ENCODE data around the gene PLEKHN1. TPM values are rescaled to one million over a fixed set of nuclear protein-coding genes. Genes with fewer than 3 reads are reported as not detected.

PLEKHN1 gene
- polyA plus RNA-seq, 1 of the 3 experiments (the other 2 are of a cell fraction), result not detected

DNA sequence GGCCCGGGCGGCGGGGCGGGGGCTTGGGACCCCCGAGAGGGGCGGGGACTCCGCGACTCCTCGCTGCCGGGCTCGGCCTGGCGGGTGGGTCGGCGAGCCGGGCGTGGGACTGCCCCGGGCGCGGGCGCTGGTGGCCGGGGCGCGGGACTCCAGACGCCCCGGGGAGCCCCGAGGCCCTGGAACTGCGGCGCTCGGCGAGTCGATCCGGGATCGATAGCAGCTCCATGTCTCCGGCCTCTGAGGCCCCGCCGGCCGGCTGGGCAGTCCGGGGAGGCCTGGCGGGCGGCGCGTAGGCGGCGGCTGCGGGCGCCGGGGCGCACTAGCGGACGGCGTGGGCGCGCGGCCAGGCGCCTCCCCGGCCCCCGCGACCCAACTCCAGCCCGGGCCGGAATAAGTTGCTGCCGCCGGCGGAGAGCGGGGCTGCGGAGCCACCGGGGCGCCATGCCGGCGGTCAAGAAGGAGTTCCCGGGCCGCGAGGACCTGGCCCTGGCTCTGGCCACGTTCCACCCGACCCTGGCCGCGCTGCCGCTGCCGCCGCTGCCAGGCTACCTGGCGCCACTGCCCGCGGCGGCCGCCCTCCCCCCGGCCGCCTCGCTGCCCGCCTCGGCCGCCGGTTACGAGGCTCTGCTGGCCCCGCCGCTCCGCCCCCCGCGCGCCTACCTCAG, 42.2 kb upstream of the PLEKHN1 start:
- H3K4me3 ChIP-seq (ENCODE audit: low read depth in 2 of 2, low read length in 1 of 2), result peak overlapping the region; percentile 49 to 51; a peak in 3 of 4 replicates
- ChIA-PET POLR2A (interaction anchor here (0.9 to 2.1 kb wide), 2 partner anchors 16 to 19 kb away, joined by 3 to 8 read pairs; no protein-coding TSS in a partner anchor), CTCF (interaction anchor here (1.0 to 3.2 kb wide), 6 partner anchors 9 to 60 kb away, joined by 3 to 19 read pairs (median 4); no protein-coding TSS in a partner anchor)
- H3K27ac ChIP-seq (ENCODE audit: low read depth in 2 of 2, low read length in 1 of 2), result no peak overlapping the region
- H3K27me3 ChIP-seq (ENCODE audit: insufficient read depth), result no peaks in the 10 kb centered on the region
- H3F3A ChIP-seq (replicated peaks; ENCODE audit: insufficient read depth), result peaks cover 4% of the 10 kb centered on the region
- WGBS (ENCODE audit: low lambda C conversion rate), result 3% methylated on average over 23 of the region's 98 CpGs
- H3K4me2 ChIP-seq, result peak overlapping the region; percentile 78; the same call in 1 of the 2 replicates
- no peak for TF ChIP-seq NFIC (IDR thresholded peaks at IDR 0.05; ENCODE audit: borderline replicate concordance)
- TF ChIP-seq TEAD4 (IDR thresholded peaks at IDR 0.05; ENCODE audit: borderline replicate concordance, insufficient read depth), result no peak
- TF ChIP-seq TCF12 (IDR thresholded peaks at IDR 0.05), result no peak
- no peak for TF ChIP-seq YY1 (IDR thresholded peaks at IDR 0.05; ENCODE audit: low read depth)
- no peak for TF ChIP-seq FOXM1 (IDR thresholded peaks at IDR 0.05; ENCODE audit: low read depth)
- no peak for TF ChIP-seq POLR2AphosphoS5 (IDR thresholded peaks at IDR 0.05; ENCODE audit: low read depth, low read length)
- no peak for TF ChIP-seq GATA2 (CRISPR knock-in tag; IDR thresholded peaks at IDR 0.05)
- no peak for TF ChIP-seq MEF2A (IDR thresholded peaks at IDR 0.05; ENCODE audit: borderline replicate concordance, low read depth)
- 0 out of 2 replicates have a peak, but pooled peaks cover 7% of the 10 kb centered on the region for H4K20me1 ChIP-seq (ENCODE audit: insufficient read depth)
- peak; percentile 67 for DNase-seq
- H3K79me2 ChIP-seq (ENCODE audit: insufficient read depth), result peaks cover 5% of the 10 kb centered on the region; the same call in 1 of the 2 replicates
- H3K36me3 ChIP-seq (replicated peaks in 1 of 2; ENCODE audit: control insufficient read depth in 1 of 2, insufficient read depth in 2 of 2, low read length in 1 of 2), result no peaks in the 10 kb centered on the region
- no peak overlapping the region for H2AFZ ChIP-seq (ENCODE audit: low read depth)
- no peaks in the 10 kb centered on the region for H3K9me2 ChIP-seq
- H3K9me3 ChIP-seq, result no peaks in the 10 kb centered on the region
- peaks cover 8 to 41% of the 10 kb centered on the region in 2 experiments; a peak in 2 of 4 replicates for H3K4me1 ChIP-seq (ENCODE audit: control insufficient read depth in 1 of 2, insufficient read depth in 2 of 2, low read depth in 1 of 2, low read length in 1 of 2)
- H3K9ac ChIP-seq, result no peak overlapping the region; the same call in 1 of the 2 replicates

DNA sequence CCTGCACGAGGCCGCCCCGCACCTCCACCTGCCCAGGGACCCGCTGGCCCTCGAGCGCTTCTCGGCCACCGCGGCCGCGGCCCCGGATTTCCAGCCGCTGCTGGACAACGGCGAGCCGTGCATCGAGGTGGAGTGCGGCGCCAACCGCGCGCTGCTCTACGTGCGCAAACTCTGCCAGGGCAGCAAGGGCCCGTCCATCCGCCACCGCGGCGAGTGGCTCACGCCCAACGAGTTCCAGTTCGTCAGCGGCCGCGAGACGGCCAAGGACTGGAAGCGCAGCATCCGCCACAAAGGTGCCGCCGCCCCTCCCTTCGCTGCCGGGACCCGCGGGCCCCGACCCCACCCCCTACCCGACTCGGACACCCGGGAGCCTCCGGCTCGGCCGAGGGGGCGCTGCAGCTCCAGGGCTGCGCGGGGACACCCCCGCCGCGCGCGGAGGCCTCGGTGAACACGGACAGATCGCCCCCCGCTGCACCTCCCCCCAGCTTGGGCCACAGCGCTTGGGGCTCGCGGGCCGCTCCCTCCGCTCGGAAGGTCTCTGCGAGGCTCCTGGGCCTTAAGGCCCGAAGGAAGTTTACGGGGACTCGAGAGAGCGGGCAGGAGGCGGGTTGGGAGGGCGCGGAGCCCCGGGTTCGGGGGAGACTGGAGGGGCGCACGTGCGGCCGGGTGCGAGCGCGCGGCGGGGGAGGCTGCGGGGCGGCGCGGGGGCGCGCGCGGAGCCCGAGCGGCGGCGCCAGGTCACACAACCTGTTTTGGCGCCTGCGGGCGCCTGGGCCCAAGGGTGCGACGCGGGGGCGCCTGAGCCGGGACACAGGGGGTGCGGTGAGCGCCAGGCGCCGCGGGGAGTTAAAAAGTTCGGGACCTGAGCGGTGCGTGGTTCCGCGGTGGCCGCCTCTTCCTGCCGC, 41.4 kb upstream of the PLEKHN1 start:
- CTCF ChIA-PET, result interaction anchor here (1.1 to 3.2 kb wide), 4 partner anchors 10 to 21 kb away, joined by 3 to 19 read pairs (median 7); no protein-coding TSS in a partner anchor
- no peak overlapping the region for H2AFZ ChIP-seq (ENCODE audit: low read depth)

More for the DNA sequence above, 41.4 kb upstream of the PLEKHN1 start:
- peak overlapping the region; percentile 78; the same call in 1 of the 2 replicates for H3K4me2 ChIP-seq
- H3K9me2 ChIP-seq, result no peaks in the 10 kb centered on the region
- TF ChIP-seq, protein P1, sequence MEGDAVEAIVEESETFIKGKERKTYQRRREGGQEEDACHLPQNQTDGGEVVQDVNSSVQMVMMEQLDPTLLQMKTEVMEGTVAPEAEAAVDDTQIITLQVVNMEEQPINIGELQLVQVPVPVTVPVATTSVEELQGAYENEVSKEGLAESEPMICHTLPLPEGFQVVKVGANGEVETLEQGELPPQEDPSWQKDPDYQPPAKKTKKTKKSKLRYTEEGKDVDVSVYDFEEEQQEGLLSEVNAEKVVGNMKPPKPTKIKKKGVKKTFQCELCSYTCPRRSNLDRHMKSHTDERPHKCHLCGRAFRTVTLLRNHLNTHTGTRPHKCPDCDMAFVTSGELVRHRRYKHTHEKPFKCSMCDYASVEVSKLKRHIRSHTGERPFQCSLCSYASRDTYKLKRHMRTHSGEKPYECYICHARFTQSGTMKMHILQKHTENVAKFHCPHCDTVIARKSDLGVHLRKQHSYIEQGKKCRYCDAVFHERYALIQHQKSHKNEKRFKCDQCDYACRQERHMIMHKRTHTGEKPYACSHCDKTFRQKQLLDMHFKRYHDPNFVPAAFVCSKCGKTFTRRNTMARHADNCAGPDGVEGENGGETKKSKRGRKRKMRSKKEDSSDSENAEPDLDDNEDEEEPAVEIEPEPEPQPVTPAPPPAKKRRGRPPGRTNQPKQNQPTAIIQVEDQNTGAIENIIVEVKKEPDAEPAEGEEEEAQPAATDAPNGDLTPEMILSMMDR (IDR thresholded peaks at IDR 0.05), result peak; percentile 25; the same call in 1 of the 2 replicates
- no peak for TF ChIP-seq EZH2phosphoT487 (IDR thresholded peaks at IDR 0.05; ENCODE audit: borderline replicate concordance, low read depth)
- no peak for TF ChIP-seq TAF1 (IDR thresholded peaks at IDR 0.05; ENCODE audit: borderline replicate concordance, low read depth, low read length)
- TF ChIP-seq RAD21 (IDR thresholded peaks at IDR 0.05; ENCODE audit: low read length), result no peak
- no peak for TF ChIP-seq ELF1 (IDR thresholded peaks at IDR 0.05)
- no peak for TF ChIP-seq RXRA (IDR thresholded peaks at IDR 0.05; ENCODE audit: borderline replicate concordance, low read depth)
- 0 out of 2 replicates have a peak, but pooled peaks have one; percentile 4 for TF ChIP-seq NRF1 (IDR thresholded peaks at IDR 0.05; ENCODE audit: low read depth, low read length)
- no peaks in the 10 kb centered on the region for H3K36me3 ChIP-seq (replicated peaks in 1 of 2; ENCODE audit: control insufficient read depth in 1 of 2, insufficient read depth in 2 of 2, low read length in 1 of 2)
- peaks cover 4% of the 10 kb centered on the region for H3F3A ChIP-seq (replicated peaks; ENCODE audit: insufficient read depth)
- peaks cover 8 to 39% of the 10 kb centered on the region in 2 experiments; a peak in 2 of 4 replicates for H3K4me1 ChIP-seq (ENCODE audit: control insufficient read depth in 1 of 2, insufficient read depth in 2 of 2, low read depth in 1 of 2, low read length in 1 of 2)
- peak overlapping the region; percentile 49 to 51; a peak in 3 of 4 replicates for H3K4me3 ChIP-seq (ENCODE audit: low read depth in 2 of 2, low read length in 1 of 2)
- H3K9me3 ChIP-seq, result no peaks in the 10 kb centered on the region
- 0 out of 2 replicates have a peak, but pooled peaks cover 7% of the 10 kb centered on the region for H4K20me1 ChIP-seq (ENCODE audit: insufficient read depth)
- POLR2A ChIA-PET, result interaction anchor here (2.1 kb wide), 1 partner anchor 19 kb away, joined by 8 read pairs; no protein-coding TSS in a partner anchor
- H3K9ac ChIP-seq, result no peak overlapping the region; the same call in 1 of the 2 replicates
- DNase-seq, result peak; percentile 74
- peaks cover 5% of the 10 kb centered on the region; the same call in 1 of the 2 replicates for H3K79me2 ChIP-seq (ENCODE audit: insufficient read depth)
- no peaks in the 10 kb centered on the region for H3K27me3 ChIP-seq (ENCODE audit: insufficient read depth)
- no CpG with 5 or more reads among the region's 120 CpGs for WGBS (ENCODE audit: low lambda C conversion rate)
- no peak overlapping the region for H3K27ac ChIP-seq (ENCODE audit: low read depth in 2 of 2, low read length in 1 of 2)

Data from SK-N-SH (cell line).